Measurements from ENCODE around the gene CDYL.

- no peak for TF ChIP-seq POLR2A (IDR thresholded peaks at IDR 0.05; ENCODE audit: low read depth)
- no peak for TF ChIP-seq CTCF (IDR thresholded peaks at IDR 0.05)
- TF ChIP-seq EP300 (IDR thresholded peaks at IDR 0.05), result no peak
- no peak for TF ChIP-seq POLR2AphosphoS5 (IDR thresholded peaks at IDR 0.05)
Observed at GRCh38 chr6:4925580-4925979, 149.4 kb downstream of the CDYL start.
